HEK293T (cell line): ENCODE data around the gene DMBX1.

Experiments used
- CTCF ChIA-PET: fragments of 350-600 bp; formaldehyde crosslinking; extraction: SDS; loops from one replicate; lab custom pipeline; 2021; ENCODE audit warnings: antibody characterized with exemption, inconsistent platforms; lab: Yijun Ruan, JAX
- POLR2A ChIA-PET: fragments of 350-600 bp; formaldehyde crosslinking; extraction: SDS; loops from one replicate; lab custom pipeline; 2020; ENCODE audit warnings: antibody characterized with exemption, inconsistent platforms; lab: Yijun Ruan, JAX
- DNase-seq: peaks from one replicate; pipeline ENCODE4 v3.0.0; 2012; ENCODE audit warnings: mixed read lengths; ENCODE audit errors: extremely low spot score
- ARNT ChIP-seq: fragments of 450-650 bp; IDR thresholded peaks from 2 replicates; pipeline ENCODE4 v1.6.1; 2017; ENCODE audit warnings: mild to moderate bottlenecking
- BHLHE40 ChIP-seq: fragments of 450-650 bp; IDR thresholded peaks from 2 replicates; pipeline ENCODE4 v1.6.1; 2016; ENCODE audit warnings: mild to moderate bottlenecking, moderate library complexity, borderline replicate concordance
- CTBP1 ChIP-seq: fragments of 450-650 bp; IDR thresholded peaks from 2 replicates; pipeline ENCODE4 v1.6.1; 2016; ENCODE audit warnings: borderline replicate concordance
- ELF4 ChIP-seq: fragments of 450-650 bp; IDR thresholded peaks from 2 replicates; pipeline ENCODE4 v1.6.1; 2017; ENCODE audit warnings: antibody characterized with exemption
- FOXA1 ChIP-seq: fragments of 450-650 bp; IDR thresholded peaks from 2 replicates; pipeline ENCODE4 v1.6.1; 2016; ENCODE audit warnings: mild to moderate bottlenecking
- FOXK2 ChIP-seq: fragments of 450-650 bp; IDR thresholded peaks from 2 replicates; pipeline ENCODE4 v1.6.1; 2016; ENCODE audit warnings: mild to moderate bottlenecking
- FOXM1 ChIP-seq: fragments of 450-650 bp; IDR thresholded peaks from 2 replicates; pipeline ENCODE4 v1.6.1; 2017; ENCODE audit warnings: mild to moderate bottlenecking, borderline replicate concordance
- HDGF ChIP-seq: fragments of 450-650 bp; IDR thresholded peaks from 2 replicates; pipeline ENCODE4 v1.6.1; 2017; ENCODE audit warnings: antibody characterized with exemption, borderline replicate concordance
- L3MBTL2 ChIP-seq: fragments of 450-650 bp; conservative IDR thresholded peaks from 2 replicates; pipeline ENCODE4 v1.6.1; 2016; ENCODE audit warnings: mild to moderate bottlenecking
- LEF1 ChIP-seq: fragments of 450-650 bp; IDR thresholded peaks from 2 replicates; pipeline ENCODE4 v1.6.1; 2017; ENCODE audit warnings: mild to moderate bottlenecking, borderline replicate concordance
- NFRKB ChIP-seq: fragments of 450-650 bp; IDR thresholded peaks from 2 replicates; pipeline ENCODE4 v1.6.1; 2016; ENCODE audit warnings: mild to moderate bottlenecking, moderate library complexity
- SP1 ChIP-seq: fragments of 450-650 bp; IDR thresholded peaks from 2 replicates; pipeline ENCODE4 v1.6.1; 2017
- SUZ12 ChIP-seq: fragments of 450-650 bp; IDR thresholded peaks from 2 replicates; pipeline ENCODE4 v1.6.1; 2016; ENCODE audit warnings: mild to moderate bottlenecking
- TARDBP ChIP-seq: fragments of 450-650 bp; IDR thresholded peaks from 2 replicates; pipeline ENCODE4 v1.6.1; 2016
- ZNF384 ChIP-seq: fragments of 450-650 bp; IDR thresholded peaks from 2 replicates; pipeline ENCODE4 v1.6.1; 2016
- TF ChIP-seq, protein P1 (sequence below): fragments of 450-650 bp; IDR thresholded peaks from 2 replicates; pipeline ENCODE4 v1.6.1; 2016

Gene DMBX1

DNA sequence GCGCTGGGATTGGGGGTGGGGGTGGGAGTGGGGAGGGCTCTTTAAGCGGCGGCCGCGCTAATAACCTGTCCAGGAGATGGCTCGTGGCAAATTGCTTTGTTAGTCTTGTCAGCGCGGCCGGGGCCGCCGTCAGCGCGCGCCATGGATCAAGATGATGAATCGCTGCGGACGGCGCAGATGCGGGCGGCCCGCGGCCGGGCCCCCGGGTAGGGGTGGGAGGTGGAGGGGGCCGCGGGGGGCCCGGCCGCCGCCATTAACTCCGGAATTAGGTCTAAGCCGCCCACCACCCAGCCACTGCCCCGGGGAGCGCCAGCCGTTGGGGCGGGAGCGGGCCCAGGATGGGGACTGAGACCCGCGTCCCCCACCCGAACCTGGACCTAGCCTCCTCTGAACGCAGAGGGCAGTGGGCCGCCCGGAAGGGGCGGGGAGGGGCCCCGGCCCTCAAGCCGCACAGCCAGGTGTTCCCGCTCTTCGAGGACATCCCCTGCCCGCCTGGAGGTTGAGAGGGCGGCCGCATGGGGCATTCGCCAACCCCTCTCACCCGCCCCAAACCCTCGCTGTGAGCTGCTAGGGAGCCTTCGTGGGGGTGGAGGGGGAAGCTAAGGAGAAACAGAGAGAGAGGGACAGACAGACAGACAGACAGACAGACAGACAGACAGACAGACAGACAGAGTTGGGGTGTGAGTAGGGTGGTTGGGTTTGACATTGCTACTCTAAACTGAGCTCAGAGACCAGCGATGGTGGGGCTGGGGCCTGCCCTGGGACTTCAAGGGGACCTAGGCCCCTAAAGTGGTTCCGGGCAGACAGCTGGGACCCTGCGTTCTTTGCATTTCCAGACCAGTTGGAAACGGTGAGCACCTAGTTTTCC is 3.8 kb upstream of the DMBX1 start:
- ChIA-PET POLR2A (no interaction called here), CTCF (interaction anchor here (0.7 kb wide), 1 partner anchor 49 kb away, joined by 3 read pairs; a partner anchor contains a TSS)
- DNase-seq = no peak
- no peak for TF ChIP-seq HDGF
- TF ChIP-seq FOXA1 = no peak
- no peak for TF ChIP-seq BHLHE40
- TF ChIP-seq CTBP1 = no peak
- no peak for TF ChIP-seq FOXK2
- TF ChIP-seq FOXM1 = no peak
- TF ChIP-seq ELF4 = no peak
- TF ChIP-seq L3MBTL2 = no peak
- TF ChIP-seq SP1 = no peak
- no peak for TF ChIP-seq NFRKB
- no peak for TF ChIP-seq ARNT
- TF ChIP-seq SUZ12 = no peak
- TF ChIP-seq LEF1 = no peak
- TF ChIP-seq TARDBP = no peak
- TF ChIP-seq, protein P1, sequence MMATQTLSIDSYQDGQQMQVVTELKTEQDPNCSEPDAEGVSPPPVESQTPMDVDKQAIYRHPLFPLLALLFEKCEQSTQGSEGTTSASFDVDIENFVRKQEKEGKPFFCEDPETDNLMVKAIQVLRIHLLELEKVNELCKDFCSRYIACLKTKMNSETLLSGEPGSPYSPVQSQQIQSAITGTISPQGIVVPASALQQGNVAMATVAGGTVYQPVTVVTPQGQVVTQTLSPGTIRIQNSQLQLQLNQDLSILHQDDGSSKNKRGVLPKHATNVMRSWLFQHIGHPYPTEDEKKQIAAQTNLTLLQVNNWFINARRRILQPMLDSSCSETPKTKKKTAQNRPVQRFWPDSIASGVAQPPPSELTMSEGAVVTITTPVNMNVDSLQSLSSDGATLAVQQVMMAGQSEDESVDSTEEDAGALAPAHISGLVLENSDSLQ = no peak
- no peak for TF ChIP-seq ZNF384

DNA sequence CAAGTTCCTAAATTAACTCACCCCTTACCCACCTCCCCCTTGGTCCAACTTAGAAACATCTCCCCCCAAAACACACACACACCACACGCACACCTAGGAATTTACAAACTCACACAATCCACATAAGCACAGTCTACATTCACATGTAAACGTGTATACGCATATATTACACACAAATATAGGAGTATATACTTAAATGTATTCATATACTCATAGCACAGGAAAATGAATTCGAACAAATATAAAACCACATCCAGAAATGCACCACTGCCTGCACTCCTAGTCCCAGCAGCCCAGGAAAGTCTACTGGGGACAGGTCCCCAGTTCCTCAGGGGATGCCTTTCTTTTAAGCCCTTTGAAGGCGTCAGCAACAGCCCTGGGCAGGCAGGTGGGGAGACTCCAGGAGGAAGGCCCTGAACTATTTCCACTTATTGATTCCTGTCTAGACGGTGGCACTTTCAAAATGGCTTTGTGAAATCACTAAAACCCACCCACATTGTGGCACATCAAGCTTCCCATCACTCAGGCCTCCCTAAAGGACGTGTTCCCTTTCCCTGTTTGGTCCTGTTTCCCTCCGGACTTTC is 3.1 kb upstream of the DMBX1 start:
- TF ChIP-seq BHLHE40 (no peak), FOXM1 (no peak), ZNF384 (no peak), FOXK2 (no peak), ELF4 (no peak)
- DNase-seq = no peak
- CTCF ChIA-PET = interaction anchor here (0.6 to 2.8 kb wide), 4 partner anchors 9 to 40 kb away, joined by 3 to 28 read pairs (median 14); no protein-coding TSS in a partner anchor
- POLR2A ChIA-PET = interaction anchor here (2.2 kb wide), 1 partner anchor 40 kb away, joined by 8 read pairs; no protein-coding TSS in a partner anchor

DNA sequence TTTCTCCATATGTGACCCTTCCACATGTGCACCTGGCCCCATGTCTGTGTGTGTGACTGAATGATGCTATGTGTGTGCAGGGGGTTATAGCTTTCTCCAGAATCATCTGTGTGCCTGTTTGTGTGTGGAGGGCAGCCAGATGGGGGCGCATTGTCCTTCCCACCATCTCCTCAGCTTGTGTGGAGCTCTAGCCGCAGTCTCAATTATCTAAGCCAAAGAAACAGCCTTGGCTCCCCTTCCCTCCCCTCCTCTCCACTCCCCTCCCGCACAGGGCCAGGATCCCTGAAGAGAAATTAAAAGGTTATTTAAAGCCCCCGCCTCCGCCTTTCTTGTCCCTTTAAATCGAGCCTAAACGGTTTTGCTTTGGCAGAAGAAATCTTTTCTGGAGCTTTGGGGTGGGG is 1.8 kb upstream of the DMBX1 start:
- DNase-seq = peak; percentile 62
- ChIA-PET POLR2A (interaction anchor here (0.8 to 2.2 kb wide), 3 partner anchors 32 to 39 kb away, joined by 3 to 8 read pairs (median 3); no protein-coding TSS in a partner anchor), CTCF (interaction anchor here (0.8 to 2.8 kb wide), 8 partner anchors 11 to 46 kb away, joined by 3 to 28 read pairs (median 9); no protein-coding TSS in a partner anchor)
- TF ChIP-seq FOXA1 (no peak), BHLHE40 (no peak), ZNF384 (no peak)

DNA sequence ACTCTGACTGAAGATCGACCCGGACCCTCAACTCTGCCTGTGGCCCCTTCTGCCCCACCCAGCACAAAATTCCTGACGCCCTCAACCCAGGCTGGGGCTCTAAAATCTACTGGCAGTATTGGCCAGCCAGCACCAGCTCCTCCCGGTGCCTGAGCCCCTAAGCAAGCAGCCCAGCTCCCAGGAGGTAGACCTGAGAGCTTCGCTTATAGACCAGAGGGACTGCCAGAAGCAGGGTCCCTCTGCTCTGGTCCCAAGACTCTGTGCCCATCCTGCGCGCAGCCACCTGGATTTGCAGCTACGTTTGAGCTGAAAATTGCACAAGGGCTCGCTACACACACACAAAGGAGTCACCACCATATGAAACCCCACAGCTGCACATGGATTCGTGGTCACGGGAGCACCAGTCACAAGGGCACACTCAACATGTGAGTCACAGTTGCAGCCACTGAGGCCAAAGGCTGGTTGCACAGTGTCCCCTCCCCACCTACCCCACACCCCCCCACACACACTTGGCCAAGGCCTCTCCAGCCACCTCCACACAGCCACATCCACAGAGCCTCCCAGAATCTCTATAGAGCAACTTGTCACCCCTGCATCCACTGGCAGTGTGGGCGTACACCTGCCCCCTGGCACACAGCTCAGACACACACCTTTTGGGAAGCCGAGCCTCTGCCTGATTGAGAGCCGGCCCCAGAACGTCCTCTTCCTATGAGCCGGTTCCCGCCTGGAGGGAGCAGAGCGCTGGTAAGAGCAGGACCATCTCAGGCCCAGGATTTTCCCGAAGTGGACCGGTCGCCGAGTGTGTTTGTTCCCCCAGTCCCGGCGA is 1.1 kb upstream of the DMBX1 start:
- TF ChIP-seq FOXA1 = no peak
- no peak for TF ChIP-seq CTBP1
- TF ChIP-seq SUZ12 = no peak
- TF ChIP-seq ELF4 = no peak
- no peak for TF ChIP-seq ARNT
- TF ChIP-seq ZNF384 = no peak
- no peak for TF ChIP-seq NFRKB
- TF ChIP-seq LEF1 = no peak
- no peak for TF ChIP-seq L3MBTL2
- no peak for TF ChIP-seq BHLHE40
- no peak for TF ChIP-seq SP1
- TF ChIP-seq HDGF = no peak
- no peak for TF ChIP-seq FOXM1
- TF ChIP-seq, protein P1 = no peak
- no peak for TF ChIP-seq FOXK2
- no peak for TF ChIP-seq TARDBP
- DNase-seq = no peak
- ChIA-PET POLR2A (interaction anchor here (0.6 to 2.2 kb wide), 4 partner anchors 19 to 38 kb away, joined by 3 to 8 read pairs (median 3); no protein-coding TSS in a partner anchor), CTCF (interaction anchor here (0.8 to 2.8 kb wide), 8 partner anchors 11 to 46 kb away, joined by 3 to 28 read pairs (median 9); no protein-coding TSS in a partner anchor)

DNA sequence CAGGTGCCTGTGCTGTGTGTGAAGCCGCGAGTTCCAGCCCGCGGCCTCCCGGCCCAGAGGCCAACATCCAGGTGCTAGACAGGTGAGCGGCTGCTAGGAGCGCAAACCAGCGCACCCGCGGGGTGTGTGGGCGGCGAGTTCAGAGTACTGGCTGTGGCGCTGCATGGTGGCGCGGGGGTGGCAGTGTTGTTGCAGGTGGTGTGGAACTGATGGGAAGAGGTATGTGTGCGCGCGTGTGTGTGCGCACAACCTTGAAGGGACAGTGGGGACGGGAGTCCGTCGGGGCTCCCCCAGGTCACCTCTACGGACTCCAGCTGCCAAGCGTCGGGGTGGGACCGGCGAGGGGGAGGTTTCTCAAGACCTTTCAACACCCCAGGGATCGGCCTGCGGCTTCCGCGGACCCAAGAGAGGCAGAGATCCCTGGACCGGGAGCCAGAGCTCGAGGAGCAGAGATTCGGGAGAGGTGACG is 433 bp upstream of the DMBX1 start:
- TF ChIP-seq CTBP1 (no peak), LEF1 (no peak), FOXK2 (no peak), FOXM1 (no peak), ELF4 (no peak), SP1 (no peak), SUZ12 (no peak), BHLHE40 (no peak), L3MBTL2 (no peak), ZNF384 (no peak), NFRKB (no peak), ARNT (no peak)
- CTCF ChIA-PET = interaction anchor here (2.8 kb wide), 1 partner anchor 37 kb away, joined by 28 read pairs; no protein-coding TSS in a partner anchor
- POLR2A ChIA-PET = interaction anchor here (0.6 to 0.8 kb wide), 2 partner anchors 17 to 18 kb away, joined by 3 read pairs; no protein-coding TSS in a partner anchor
- no peak for DNase-seq
